NOMO-1 treated with DMSO at 0.1 percent for 48 hours (cell line): ENCODE results near the gene PLXNA4.

Experiments
- DNase-seq: peaks from one replicate; lab custom pipeline; 2025; ENCODE audit not compliant: unreplicated experiment; lab: John Stamatoyannopoulos, UW

The PLXNA4 gene

GRCh38 chr7:132279718-132280117, 296.6 kb downstream of the PLXNA4 start:
- DNase-seq = no peak

- no peak for DNase-seq
Measured at GRCh38 chr7:132276976-132277725, 299.1 kb downstream of the PLXNA4 start.

- DNase-seq = no peak
Measured at GRCh38 chr7:132276234-132276630, 300.0 kb downstream of the PLXNA4 start.

GRCh38 chr7:132275416-132276233, 300.6 kb downstream of the PLXNA4 start:
- DNase-seq = no peak

GRCh38 chr7:132272763-132273371, 303.4 kb downstream of the PLXNA4 start:
- no peak for DNase-seq

- no peak for DNase-seq
Measured at GRCh38 chr7:132270517-132270916, 305.8 kb downstream of the PLXNA4 start.

- DNase-seq = no peak
Measured at GRCh38 chr7:132269718-132270117, 306.6 kb downstream of the PLXNA4 start.

- DNase-seq = no peak
Measured at GRCh38 chr7:132263151-132263550, 313.1 kb downstream of the PLXNA4 start.

GRCh38 chr7:132262160-132262470, 314.2 kb downstream of the PLXNA4 start:
- no peak for DNase-seq

- no peak for DNase-seq
Measured at GRCh38 chr7:132261327-132262159, 314.7 kb downstream of the PLXNA4 start.

GRCh38 chr7:132258231-132258630, 318.0 kb downstream of the PLXNA4 start:
- no peak for DNase-seq

- DNase-seq = no peak
Measured at GRCh38 chr7:132257253-132257652, 319.0 kb downstream of the PLXNA4 start.

- DNase-seq = no peak
Measured at GRCh38 chr7:132256721-132257212, 319.5 kb downstream of the PLXNA4 start.

- DNase-seq = no peak
Measured at GRCh38 chr7:132255898-132256297, 320.4 kb downstream of the PLXNA4 start.

- DNase-seq = no peak
Measured at GRCh38 chr7:132255115-132255797, 321.0 kb downstream of the PLXNA4 start.

GRCh38 chr7:132254455-132254854, 321.8 kb downstream of the PLXNA4 start:
- DNase-seq = no peak

GRCh38 chr7:132252793-132253100, 323.5 kb downstream of the PLXNA4 start:
- DNase-seq = no peak

GRCh38 chr7:132251327-132251659, 325.0 kb downstream of the PLXNA4 start:
- DNase-seq = no peak

- DNase-seq = no peak
Measured at GRCh38 chr7:132250480-132251326, 325.6 kb downstream of the PLXNA4 start.
